D721Med (cell line): ENCODE results near the gene LBHD2.
A peak's percentile ranks its signal among the peaks of the same experiment; 100 is the strongest.

Source experiments
- DNase-seq: peaks from one replicate; pipeline ENCODE4 v3.0.0; 2011; ENCODE audit warnings: low spot score; ENCODE audit not compliant: insufficient read length
- FAIRE-seq: peaks from 2 replicates; lab custom pipeline; 2011; peaks lifted over from hg19 to GRCh38; lab: Jason Lieb, UNC
- TF ChIP-seq, protein P1 (sequence below): IDR thresholded peaks from 2 replicates; pipeline ENCODE4 v1.5.1; 2012; ENCODE audit warnings: mild to moderate bottlenecking, control low read depth; ENCODE audit not compliant: insufficient read depth; ENCODE audit errors: missing control alignments

The LBHD2 gene

DNA sequence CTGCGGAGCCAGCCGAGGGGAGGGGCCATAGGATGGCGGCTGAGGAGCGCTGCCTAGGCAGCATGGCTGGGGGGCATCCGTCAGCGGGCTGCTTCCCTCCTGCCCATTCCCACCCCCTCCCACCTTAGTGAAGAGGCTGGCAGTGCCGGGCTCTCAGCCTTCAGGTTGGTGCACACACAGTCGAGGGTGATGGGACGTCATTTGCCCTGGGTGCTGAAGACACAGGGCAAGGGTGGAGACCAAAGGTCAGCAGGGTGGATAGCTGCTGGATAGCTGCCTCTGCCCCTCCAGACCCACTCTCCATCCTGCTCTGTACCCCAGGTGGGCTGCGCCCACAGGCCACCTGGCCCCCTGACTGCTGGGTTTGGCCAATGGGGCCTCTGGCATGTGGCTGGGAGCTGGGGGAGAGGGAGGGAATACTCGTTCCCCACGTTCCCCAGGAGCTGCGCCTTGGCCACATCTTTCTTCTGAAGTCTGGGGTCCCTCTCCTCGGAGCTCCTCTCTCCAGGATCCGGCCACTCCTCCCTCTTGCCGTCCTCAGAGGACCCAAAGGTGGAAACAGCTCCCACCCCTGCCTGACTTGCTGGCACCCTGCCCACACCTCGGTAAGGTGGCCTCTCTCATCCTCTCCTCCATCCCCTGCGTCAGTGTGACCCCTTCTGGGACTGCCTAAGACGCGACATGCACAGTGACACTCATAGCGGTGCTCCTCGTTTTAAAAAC, 15.5 kb upstream of the LBHD2 start:
- FAIRE-seq (no peak), DNase-seq (no peak)
- TF ChIP-seq, protein P1, sequence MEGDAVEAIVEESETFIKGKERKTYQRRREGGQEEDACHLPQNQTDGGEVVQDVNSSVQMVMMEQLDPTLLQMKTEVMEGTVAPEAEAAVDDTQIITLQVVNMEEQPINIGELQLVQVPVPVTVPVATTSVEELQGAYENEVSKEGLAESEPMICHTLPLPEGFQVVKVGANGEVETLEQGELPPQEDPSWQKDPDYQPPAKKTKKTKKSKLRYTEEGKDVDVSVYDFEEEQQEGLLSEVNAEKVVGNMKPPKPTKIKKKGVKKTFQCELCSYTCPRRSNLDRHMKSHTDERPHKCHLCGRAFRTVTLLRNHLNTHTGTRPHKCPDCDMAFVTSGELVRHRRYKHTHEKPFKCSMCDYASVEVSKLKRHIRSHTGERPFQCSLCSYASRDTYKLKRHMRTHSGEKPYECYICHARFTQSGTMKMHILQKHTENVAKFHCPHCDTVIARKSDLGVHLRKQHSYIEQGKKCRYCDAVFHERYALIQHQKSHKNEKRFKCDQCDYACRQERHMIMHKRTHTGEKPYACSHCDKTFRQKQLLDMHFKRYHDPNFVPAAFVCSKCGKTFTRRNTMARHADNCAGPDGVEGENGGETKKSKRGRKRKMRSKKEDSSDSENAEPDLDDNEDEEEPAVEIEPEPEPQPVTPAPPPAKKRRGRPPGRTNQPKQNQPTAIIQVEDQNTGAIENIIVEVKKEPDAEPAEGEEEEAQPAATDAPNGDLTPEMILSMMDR = no peak

DNA sequence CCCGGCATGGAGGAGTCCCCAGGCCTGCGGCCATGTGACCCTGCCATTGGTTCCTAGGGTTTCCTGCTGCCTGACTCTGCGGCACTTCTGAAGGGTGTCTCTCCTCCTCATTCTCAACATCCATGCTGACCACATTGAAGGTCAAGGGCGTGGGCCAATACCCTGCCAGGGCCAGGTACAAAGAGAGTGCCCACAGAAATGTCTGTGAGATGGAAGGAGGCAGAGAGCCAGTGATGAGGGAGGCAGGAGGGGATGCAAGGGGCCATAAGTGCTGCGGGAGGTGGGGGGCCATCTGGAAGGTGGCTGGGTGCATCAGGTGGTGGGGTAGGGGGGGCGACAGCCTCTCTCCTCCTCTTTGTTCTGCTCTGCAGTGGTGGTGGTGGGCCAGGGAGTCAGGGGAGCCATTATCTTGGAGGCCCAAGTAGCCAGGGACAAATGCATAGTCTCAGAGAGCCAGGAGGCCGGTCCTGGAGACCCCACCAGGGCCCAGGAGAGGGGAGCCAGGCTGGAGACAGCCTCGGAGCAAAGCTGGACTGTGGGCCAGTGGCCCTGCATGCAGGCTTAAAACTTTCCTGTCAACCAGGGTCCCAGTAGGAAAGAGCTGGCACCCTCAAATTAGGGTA, 13.6 kb upstream of the LBHD2 start:
- no peak for FAIRE-seq

DNA sequence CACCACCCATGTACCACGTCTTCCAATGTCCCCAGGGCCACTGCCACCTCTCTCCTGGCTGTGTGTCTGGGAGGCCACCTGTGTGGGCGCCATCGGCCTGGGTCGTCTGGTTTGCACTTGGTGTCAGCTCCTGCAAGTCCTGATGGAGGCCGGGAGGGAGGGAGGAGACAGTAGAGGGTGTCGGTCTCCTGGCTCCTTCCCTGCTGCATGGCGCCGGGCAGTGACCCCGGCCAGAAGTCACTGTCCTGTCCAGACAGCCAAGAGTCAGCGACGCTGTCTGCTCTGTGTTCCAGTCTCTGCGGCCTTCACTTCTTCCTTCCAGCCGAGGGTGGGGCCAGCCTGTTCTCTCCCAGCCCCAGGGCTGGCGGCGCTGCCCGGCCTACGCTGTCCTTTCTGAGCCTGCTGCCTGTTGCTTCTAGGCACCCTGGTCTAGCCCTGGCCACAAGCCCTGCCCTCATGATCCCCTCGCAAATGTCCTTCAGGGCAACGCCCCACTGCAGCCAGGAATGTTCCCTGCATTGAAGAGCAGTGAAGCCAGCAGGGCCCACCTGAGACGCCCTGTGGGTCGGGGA, 13.0 kb upstream of the LBHD2 start:
- DNase-seq (peak; percentile 3), FAIRE-seq (no peak)
- TF ChIP-seq, protein P1 = no peak

More for the DNA sequence above, 13.6 kb upstream of the LBHD2 start:
- DNase-seq = no peak
- TF ChIP-seq, protein P1 = no peak

DNA sequence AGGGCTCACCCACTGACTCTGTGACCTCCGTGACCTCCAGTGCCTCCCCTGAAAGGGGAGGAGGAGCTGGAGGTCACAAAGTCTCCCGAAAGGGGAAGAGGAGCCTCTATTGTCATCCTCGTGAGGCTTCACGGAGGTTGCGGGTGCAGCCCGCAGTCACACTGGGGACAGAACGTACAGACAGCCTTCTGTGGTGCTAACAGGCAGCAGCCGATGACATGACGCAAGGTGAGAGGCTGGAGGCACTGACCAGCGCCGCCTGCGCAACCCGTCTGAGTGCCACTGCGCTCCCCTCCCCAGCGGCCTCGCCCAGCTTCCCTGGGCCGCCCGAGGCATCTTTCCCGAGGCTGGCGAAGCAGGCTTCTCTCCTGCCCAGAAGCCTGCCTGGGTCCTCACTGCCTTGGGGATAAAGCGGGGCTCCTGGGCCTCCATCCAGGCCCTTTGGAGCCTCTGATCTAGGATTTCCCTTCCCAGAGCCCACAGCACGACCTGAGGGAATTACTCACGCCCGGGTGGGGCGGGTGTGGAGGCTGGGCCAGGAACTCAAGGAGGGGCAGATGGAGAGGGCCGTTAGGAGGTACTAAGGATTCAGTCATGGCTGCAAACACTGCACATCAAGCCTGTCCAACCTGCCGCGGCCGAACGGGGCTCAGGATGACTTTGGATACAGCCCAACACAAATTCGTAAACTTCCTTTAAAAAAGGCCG, 12.3 kb upstream of the LBHD2 start:
- no peak for FAIRE-seq
- peak; percentile 6 for DNase-seq
- TF ChIP-seq, protein P1 = no peak

DNA sequence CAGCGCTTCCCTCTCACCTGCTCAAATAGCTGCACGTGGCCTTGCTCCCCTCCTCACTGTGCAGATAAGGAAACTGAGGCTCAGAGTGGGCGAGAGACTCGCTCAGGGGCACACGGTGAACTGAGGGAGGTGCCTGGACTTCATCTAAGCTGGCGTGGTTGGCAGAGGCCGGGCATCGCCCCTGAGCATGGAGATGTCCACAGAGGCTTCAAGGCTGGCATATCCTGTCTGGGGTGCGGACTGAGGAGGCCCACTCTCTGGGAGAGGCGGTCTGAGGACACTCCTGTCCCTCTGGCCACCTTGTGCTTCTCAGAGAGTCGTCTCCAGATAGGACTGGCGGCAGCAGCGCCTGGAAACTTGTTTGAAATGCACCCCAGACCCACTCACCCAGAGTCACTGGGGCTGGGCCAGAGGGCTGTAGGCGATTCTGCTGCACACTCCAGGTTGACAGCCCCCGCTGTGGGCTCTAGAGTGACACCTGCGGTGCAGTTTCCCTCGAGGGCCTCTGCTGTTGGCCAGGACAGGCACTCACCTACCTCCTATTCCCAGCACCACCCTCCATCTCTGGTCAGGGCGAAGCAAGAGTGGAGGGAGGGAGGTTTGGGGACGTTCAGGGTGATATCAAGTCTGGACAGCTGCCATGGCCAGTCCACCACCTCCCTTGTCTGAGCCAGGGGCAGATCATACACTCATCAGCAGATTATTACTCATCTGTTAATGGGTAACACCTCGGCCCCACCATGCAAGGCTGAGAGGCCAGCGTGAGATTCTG, 11.2 kb upstream of the LBHD2 start:
- DNase-seq = no peak
- TF ChIP-seq, protein P1 = no peak
- FAIRE-seq = no peak

DNA sequence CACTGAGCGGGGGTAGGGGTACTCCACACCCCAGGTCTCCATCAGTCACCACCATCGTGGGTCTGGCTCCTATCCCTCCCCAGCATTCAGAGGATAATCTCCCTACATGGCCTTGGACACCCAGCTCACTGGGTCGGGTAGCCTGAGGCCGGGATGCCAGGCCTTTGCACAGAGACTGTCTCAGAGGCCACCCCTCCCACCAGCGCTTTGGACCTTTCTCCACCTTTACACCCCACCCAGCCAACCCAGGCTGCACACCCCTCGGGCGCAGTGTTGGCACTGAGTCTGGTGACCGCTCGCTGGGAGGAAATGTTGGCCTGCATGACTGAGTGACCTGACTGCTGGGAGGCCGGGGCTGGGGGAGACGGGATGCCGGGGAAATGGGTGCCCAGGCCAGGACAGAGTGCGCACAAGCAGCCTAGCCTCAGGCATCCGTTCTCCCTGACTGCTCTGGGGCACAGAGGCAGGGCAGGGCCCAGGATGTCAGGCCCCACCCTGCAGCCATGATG, 10.6 kb upstream of the LBHD2 start:
- TF ChIP-seq, protein P1 = no peak
- no peak for DNase-seq
- no peak for FAIRE-seq
